ENCODE data around the gene RBM43. TPM values are rescaled to one million over a fixed set of nuclear protein-coding genes. Genes with fewer than 3 reads are reported as not detected.

The RBM43 gene
- total and polyA plus RNA-seq, 7 donors, result 1.8 to 16.9 (median 8.6) TPM

DNA sequence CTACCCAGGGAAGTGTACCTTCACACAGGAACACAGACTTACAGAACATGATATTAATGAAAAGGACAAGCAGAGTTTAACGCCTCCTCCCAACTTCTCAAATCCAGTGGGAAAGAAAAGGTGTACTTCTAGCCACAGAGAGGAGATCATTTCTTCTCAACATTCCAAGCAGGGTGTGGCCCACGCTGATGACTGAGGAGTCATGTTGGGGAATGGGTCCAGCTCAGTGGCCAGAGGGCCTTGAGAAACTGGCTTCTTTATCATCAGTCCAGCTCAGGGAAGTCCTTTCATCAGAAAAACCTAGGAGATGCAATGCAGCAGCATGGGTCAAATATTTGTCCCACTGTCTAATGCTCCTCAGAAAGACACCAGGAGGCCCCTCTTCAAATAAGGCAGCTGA lies 63.0 kb downstream of the RBM43 start:
- TF ChIP-seq POLR2A (IDR thresholded peaks at IDR 0.05), result no peak
- TF ChIP-seq EP300 (IDR thresholded peaks at IDR 0.05), result no peak
- TF ChIP-seq, protein P1, sequence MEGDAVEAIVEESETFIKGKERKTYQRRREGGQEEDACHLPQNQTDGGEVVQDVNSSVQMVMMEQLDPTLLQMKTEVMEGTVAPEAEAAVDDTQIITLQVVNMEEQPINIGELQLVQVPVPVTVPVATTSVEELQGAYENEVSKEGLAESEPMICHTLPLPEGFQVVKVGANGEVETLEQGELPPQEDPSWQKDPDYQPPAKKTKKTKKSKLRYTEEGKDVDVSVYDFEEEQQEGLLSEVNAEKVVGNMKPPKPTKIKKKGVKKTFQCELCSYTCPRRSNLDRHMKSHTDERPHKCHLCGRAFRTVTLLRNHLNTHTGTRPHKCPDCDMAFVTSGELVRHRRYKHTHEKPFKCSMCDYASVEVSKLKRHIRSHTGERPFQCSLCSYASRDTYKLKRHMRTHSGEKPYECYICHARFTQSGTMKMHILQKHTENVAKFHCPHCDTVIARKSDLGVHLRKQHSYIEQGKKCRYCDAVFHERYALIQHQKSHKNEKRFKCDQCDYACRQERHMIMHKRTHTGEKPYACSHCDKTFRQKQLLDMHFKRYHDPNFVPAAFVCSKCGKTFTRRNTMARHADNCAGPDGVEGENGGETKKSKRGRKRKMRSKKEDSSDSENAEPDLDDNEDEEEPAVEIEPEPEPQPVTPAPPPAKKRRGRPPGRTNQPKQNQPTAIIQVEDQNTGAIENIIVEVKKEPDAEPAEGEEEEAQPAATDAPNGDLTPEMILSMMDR (IDR thresholded peaks at IDR 0.05), result no peak
- TF ChIP-seq POLR2AphosphoS5 (IDR thresholded peaks at IDR 0.05), result no peak
- H3K36me3 ChIP-seq, result no peaks in the 10 kb centered on the region
- H3K9me3 ChIP-seq, result no peaks in the 10 kb centered on the region
- H3K27me3 ChIP-seq, result no peaks in the 10 kb centered on the region
- H3K27ac ChIP-seq, result no peak overlapping the region
- no peak for DNase-seq
- WGBS, 2 donors, result 80 to 90% methylated on average over 2 of the region's 2 CpGs
- H3K4me3 ChIP-seq, result no peak overlapping the region
- intact Hi-C loops (cut with DNase I), result no loop called here
- H3K4me1 ChIP-seq, result no peaks in the 10 kb centered on the region

Other genes starting within 250 kb of the RBM43 start
- gene NMI, start 27.8 kb upstream of the RBM43 start, total RNA-seq, result 10 to 100 TPM; 11.5 to 19.9 (median 16.4) TPM
- 10 to 100 TPM; 21.0 to 30.0 (median 28.7) TPM for gene NMI, start 27.8 kb upstream of the RBM43 start, polyA plus RNA-seq
- 1 to 10 TPM; 3.6 to 4.9 (median 4.0) TPM for gene TNFAIP6, start 95.7 kb upstream of the RBM43 start, total RNA-seq
- gene TNFAIP6, start 95.7 kb upstream of the RBM43 start, polyA plus RNA-seq, result 1 to 10 TPM in 2 of 3 donors, under 1 TPM in 1; 0.87 to 4.2 (median 1.4) TPM
- gene RIF1, start 148.0 kb upstream of the RBM43 start, total RNA-seq, result 10 to 100 TPM; 31.3 to 38.2 (median 32.9) TPM
- 1 to 10 TPM; 1.8 to 5.6 (median 1.8) TPM for gene RIF1, start 148.0 kb upstream of the RBM43 start, polyA plus RNA-seq